Melanocyte of skin (primary cell): ENCODE data around the gene FOXO1. TPM values are rescaled to one million over a fixed set of nuclear protein-coding genes. Genes with fewer than 3 reads are reported as not detected.

Experiments used
- total RNA-seq, 2 donors: library from RNA; depleted of rRNA; stranded (reverse); fragments of >200 nt; gene quantifications; 2 replicates each; pipeline ENCODE4 v1.2.3, GENCODE V29; 2012

FOXO1 gene
- 10 to 100 TPM in 1 of 2 donors, 1 to 10 TPM in 1; 8.3 to 11.0 TPM for total RNA-seq

DNA sequence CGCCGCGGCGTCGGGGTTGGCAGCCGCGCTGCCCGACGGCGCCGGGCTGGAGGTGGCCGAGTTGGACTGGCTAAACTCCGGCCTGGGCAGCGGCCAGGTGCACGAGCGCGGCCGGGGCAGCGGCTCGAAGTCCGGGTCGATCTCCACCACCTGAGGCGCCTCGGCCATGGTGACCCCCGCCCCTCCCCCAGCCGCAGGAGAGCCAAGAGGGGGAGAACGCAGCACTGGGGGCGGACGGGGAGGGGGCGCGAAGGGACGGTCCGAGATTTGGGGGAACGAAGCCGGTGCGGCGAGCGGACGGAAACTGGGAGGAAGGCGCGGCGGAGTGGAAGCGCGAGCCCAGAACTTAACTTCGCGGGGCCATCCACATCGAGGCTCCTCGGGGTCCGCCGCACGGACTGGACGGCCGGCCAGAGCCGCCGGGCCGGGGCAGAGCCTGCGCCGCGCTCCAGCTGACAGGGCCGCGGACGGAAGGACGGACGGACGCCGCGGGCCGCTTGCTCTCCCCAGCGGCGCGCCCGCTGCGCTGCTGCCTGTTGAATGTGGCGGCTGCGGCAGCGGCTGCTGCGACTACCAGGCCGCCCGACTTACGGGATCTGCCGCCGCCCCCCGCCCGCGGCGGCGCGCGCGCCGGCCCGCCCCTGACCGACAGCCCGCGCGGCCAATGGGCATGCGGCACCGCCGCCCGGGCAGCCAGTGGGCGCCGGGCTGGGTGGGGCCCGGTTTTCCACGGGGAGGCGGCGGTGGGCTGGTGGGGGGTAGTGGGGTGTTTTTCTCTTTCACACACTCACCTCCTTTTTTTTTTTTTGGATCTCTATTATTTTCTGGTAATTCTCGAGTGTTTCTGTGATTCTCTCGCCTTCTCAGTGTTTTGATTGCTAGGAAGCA lies at the start of gene FOXO1:
TSS of gene FOXO1 (minus strand) at position 597 of the 888 bp plus-strand sequence. CDS start at position 168, 429 bp downstream.

Other genes starting within 250 kb of the FOXO1 start
- gene MRPS31, start 104.5 kb upstream of the FOXO1 start, total RNA-seq = 10 to 100 TPM; 16.5 to 22.0 TPM
- gene SLC25A15, start 123.0 kb upstream of the FOXO1 start, total RNA-seq = 10 to 100 TPM; 12.4 to 38.6 TPM